Nephron (organoid): Measurements from ENCODE around the gene KNG1.

ENCODE experiments used
- H3K27ac Mint-ChIP-seq, 3 experiments: 2 replicates each; pipeline ENCODE4 v1.8.0; 2020; ENCODE audit warnings: mixed read lengths in 3 of 3, mild to moderate bottlenecking in 2 of 3, moderate library complexity in 1 of 3
- H3K27me3 Mint-ChIP-seq: 2 replicates; pipeline ENCODE4 v1.8.0; 2021; ENCODE audit warnings: low read depth, mild to moderate bottlenecking, moderate library complexity, mixed read lengths
- H3K36me3 Mint-ChIP-seq: 2 replicates; pipeline ENCODE4 v1.8.0; 2020; ENCODE audit warnings: low read depth, mixed read lengths
- H3K4me1 Mint-ChIP-seq: 2 replicates; pipeline ENCODE4 v1.8.0; 2020; ENCODE audit warnings: mixed read lengths
- H3K4me3 Mint-ChIP-seq, 3 experiments: 2 replicates each; pipeline ENCODE4 v1.8.0; 2020; ENCODE audit warnings: mild to moderate bottlenecking in 3 of 3, mixed read lengths in 3 of 3, moderate library complexity in 2 of 3
- H3K9me3 Mint-ChIP-seq: 2 replicates; pipeline ENCODE4 v1.8.0; 2020; ENCODE audit warnings: mixed read lengths
- CTCF ChIP-seq, 3 experiments: fragments of 200-600 bp; sonication (generic); IDR thresholded peaks; one replicate each; pipeline ENCODE4 v1.5.0; 2021; ENCODE audit warnings: antibody characterized with exemption in 3 of 3; ENCODE audit not compliant: unreplicated experiment in 3 of 3

Gene KNG1

GRCh38 chr3:186750316-186750715 is 33.2 kb downstream of the KNG1 start:
- Mint-ChIP-seq H3K4me1 (peaks cover 5% of the 10 kb centered on the region), H3K4me3 (no peak overlapping the region), H3K36me3 (no peaks in the 10 kb centered on the region), H3K27ac (no peak overlapping the region), H3K27me3 (peaks cover 7% of the 10 kb centered on the region), H3K9me3 (no peaks in the 10 kb centered on the region)
- TF ChIP-seq CTCF (IDR thresholded peaks at IDR 0.05; ENCODE audit: unreplicated experiment in 3 of 3) = no peak

GRCh38 chr3:186751480-186751879 is 34.3 kb downstream of the KNG1 start:
- Mint-ChIP-seq H3K27ac (no peak overlapping the region), H3K9me3 (no peaks in the 10 kb centered on the region), H3K4me1 (no peaks in the 10 kb centered on the region), H3K4me3 (no peak overlapping the region), H3K36me3 (no peaks in the 10 kb centered on the region), H3K27me3 (peaks cover 4% of the 10 kb centered on the region)
- TF ChIP-seq CTCF (IDR thresholded peaks at IDR 0.05; ENCODE audit: unreplicated experiment in 3 of 3) = no peak

GRCh38 chr3:186754006-186754405 is 36.8 kb downstream of the KNG1 start:
- H3K4me1 Mint-ChIP-seq = no peaks in the 10 kb centered on the region
- no peak overlapping the region for H3K4me3 Mint-ChIP-seq
- no peak for TF ChIP-seq CTCF (IDR thresholded peaks at IDR 0.05; ENCODE audit: unreplicated experiment in 3 of 3)
- no peaks in the 10 kb centered on the region for H3K9me3 Mint-ChIP-seq
- H3K27ac Mint-ChIP-seq = no peak overlapping the region
- peaks cover 19% of the 10 kb centered on the region for H3K27me3 Mint-ChIP-seq
- H3K36me3 Mint-ChIP-seq = no peaks in the 10 kb centered on the region

GRCh38 chr3:186754871-186755270 is 37.7 kb downstream of the KNG1 start:
- Mint-ChIP-seq H3K27ac (no peak overlapping the region), H3K4me1 (no peaks in the 10 kb centered on the region), H3K9me3 (no peaks in the 10 kb centered on the region), H3K27me3 (peaks cover 19% of the 10 kb centered on the region), H3K36me3 (no peaks in the 10 kb centered on the region), H3K4me3 (no peak overlapping the region)
- TF ChIP-seq CTCF (IDR thresholded peaks at IDR 0.05; ENCODE audit: unreplicated experiment in 3 of 3) = no peak

GRCh38 chr3:186757214-186757613 is 40.1 kb downstream of the KNG1 start:
- H3K27ac Mint-ChIP-seq = no peak overlapping the region
- no peak for TF ChIP-seq CTCF (IDR thresholded peaks at IDR 0.05; ENCODE audit: unreplicated experiment in 3 of 3)
- no peaks in the 10 kb centered on the region for H3K36me3 Mint-ChIP-seq
- H3K4me3 Mint-ChIP-seq = no peak overlapping the region
- no peaks in the 10 kb centered on the region for H3K9me3 Mint-ChIP-seq
- H3K27me3 Mint-ChIP-seq = peaks cover 19% of the 10 kb centered on the region
- H3K4me1 Mint-ChIP-seq = no peaks in the 10 kb centered on the region

- no peak for TF ChIP-seq CTCF (IDR thresholded peaks at IDR 0.05; ENCODE audit: unreplicated experiment in 3 of 3)
- Mint-ChIP-seq H3K4me1 (no peaks in the 10 kb centered on the region), H3K36me3 (no peaks in the 10 kb centered on the region), H3K27ac (no peak overlapping the region), H3K27me3 (peaks cover 19% of the 10 kb centered on the region), H3K9me3 (no peaks in the 10 kb centered on the region), H3K4me3 (no peak overlapping the region)
Observed at GRCh38 chr3:186757686-186758220, 40.6 kb downstream of the KNG1 start.
